Measurements from ENCODE around the gene ODF4.
"Not testable (repeated sequence)": the region's sequence is repeated elsewhere in the genome, so short reads cannot be mapped to it uniquely, and the experiment has no call there.

ODF4 gene

GRCh38 chr17:8375738-8376259, 36.2 kb downstream of the ODF4 start:
- peak overlapping the region; percentile 80 for H3K4me3 ChIP-seq (ENCODE audit: low read depth, low read length)
- no peak for TF ChIP-seq CTCF (IDR thresholded peaks at IDR 0.05; ENCODE audit: low read depth, low read length, missing control alignments)
- no peaks in the 10 kb centered on the region for H3K27me3 ChIP-seq (replicated peaks)
- H3K36me3 ChIP-seq (replicated peaks): peaks cover 42% of the 10 kb centered on the region
- in situ Hi-C loops (cut with HindIII; ENCODE audit: low pct_ligation_motif_present, low sequenced_read_pairs): no loop called here
- peak overlapping the region; percentile 54 for H3K27ac ChIP-seq
- no peak for DNase-seq

- DNase-seq: peak; percentile 68
Measured at GRCh38 chr17:8376271-8377067, 36.8 kb downstream of the ODF4 start, which contains the start of gene KRABD2. TSS of gene KRABD2 (minus strand) at chr17:8376704.

GRCh38 chr17:8377422-8377821, 37.8 kb downstream of the ODF4 start:
- in situ Hi-C loops (cut with HindIII; ENCODE audit: low pct_ligation_motif_present, low sequenced_read_pairs): no loop called here
- H3K27ac ChIP-seq: no peak overlapping the region
- no peak overlapping the region for H3K4me3 ChIP-seq (ENCODE audit: low read depth, low read length)
- peaks cover 50% of the 10 kb centered on the region for H3K36me3 ChIP-seq (replicated peaks)
- no peaks in the 10 kb centered on the region for H3K27me3 ChIP-seq (replicated peaks)
- no peak for TF ChIP-seq CTCF (IDR thresholded peaks at IDR 0.05; ENCODE audit: low read depth, low read length, missing control alignments)
- DNase-seq: no peak

More at GRCh38 chr17:8376271-8377067, 36.8 kb downstream of the ODF4 start, which contains the start of gene KRABD2:
- Histone ChIP-seq H3K27ac (peak within 1 kb of the TSS; percentile 54), H3K27me3 (replicated peaks) (no peaks in the 10 kb centered on the region), H3K4me3 (ENCODE audit: low read depth, low read length) (peak within 1 kb of the TSS; percentile 80), H3K36me3 (replicated peaks) (peaks cover 48% of the 10 kb centered on the region)
- in situ Hi-C loops (cut with HindIII; ENCODE audit: low pct_ligation_motif_present, low sequenced_read_pairs): no loop called here
- peak; percentile 71 for TF ChIP-seq CTCF (IDR thresholded peaks at IDR 0.05; ENCODE audit: low read depth, low read length, missing control alignments)

- in situ Hi-C loops (cut with HindIII; ENCODE audit: low pct_ligation_motif_present, low sequenced_read_pairs); H3K27ac ChIP-seq; H3K4me3 ChIP-seq (ENCODE audit: low read depth, low read length); DNase-seq; H3K27me3 ChIP-seq (replicated peaks): not testable (repeated sequence)
- H3K36me3 ChIP-seq (replicated peaks): peaks cover 50% of the 10 kb centered on the region
Measured at GRCh38 chr17:8378117-8378516, 38.5 kb downstream of the ODF4 start.

GRCh38 chr17:8380049-8380448, 40.4 kb downstream of the ODF4 start:
- no peak overlapping the region for H3K27ac ChIP-seq
- H3K27me3 ChIP-seq (replicated peaks): no peaks in the 10 kb centered on the region
- DNase-seq: no peak
- no peak overlapping the region for H3K4me3 ChIP-seq (ENCODE audit: low read depth, low read length)
- peaks cover 50% of the 10 kb centered on the region for H3K36me3 ChIP-seq (replicated peaks)
- TF ChIP-seq CTCF (IDR thresholded peaks at IDR 0.05; ENCODE audit: low read depth, low read length, missing control alignments): no peak
- in situ Hi-C loops (cut with HindIII; ENCODE audit: low pct_ligation_motif_present, low sequenced_read_pairs): no loop called here

- TF ChIP-seq CTCF (IDR thresholded peaks at IDR 0.05; ENCODE audit: low read depth, low read length, missing control alignments): peak; percentile 8
- DNase-seq: no peak
- H3K27ac ChIP-seq: peak overlapping the region; percentile 78
- peaks cover 44% of the 10 kb centered on the region for H3K36me3 ChIP-seq (replicated peaks)
- H3K4me3 ChIP-seq (ENCODE audit: low read depth, low read length): peak overlapping the region; percentile 66
- in situ Hi-C loops (cut with HindIII; ENCODE audit: low pct_ligation_motif_present, low sequenced_read_pairs): no loop called here
- H3K27me3 ChIP-seq (replicated peaks): no peaks in the 10 kb centered on the region
Measured at GRCh38 chr17:8382052-8382879, 42.6 kb downstream of the ODF4 start.

All from brain microvascular endothelial cell (primary cell).